Natural killer cell treated with Interleukin-12 subunit alpha and Interleukin-12 subunit beta and Interleukin-15 and Interleukin-18, amount 100 ng/mL, for 72 hours (primary cell): ENCODE measurements around the gene MIPEP. TPM values are rescaled to one million over a fixed set of nuclear protein-coding genes. Genes with fewer than 3 reads are reported as not detected.

Experiments used
- ATAC-seq, 2 donors: fragments of 150-1000 bp; cut with Tn5 transposase in 1 of 2; sonication (Bioruptor Pico), chemical (Tn5 transposase) in 1 of 2; 2 replicates each; pipeline ENCODE4 v1.10.0; 2021
- DNase-seq: peaks from one replicate; pipeline ENCODE4 v3.0.0; 2022; ENCODE audit warnings: low spot score
- H3K27ac Mint-ChIP-seq, 2 donors: 1 replicate in 1 of 2; 2 replicates in 1 of 2; pipeline ENCODE4 v1.8.0; 2022; ENCODE audit warnings: mixed read lengths in 2 of 2, mild to moderate bottlenecking in 1 of 2, moderate library complexity in 1 of 2
- H3K27me3 Mint-ChIP-seq, 2 donors: 1 replicate in 1 of 2; 2 replicates in 1 of 2; pipeline ENCODE4 v1.8.0; 2022; ENCODE audit warnings: mixed read lengths in 2 of 2
- H3K36me3 Mint-ChIP-seq: one replicate; pipeline ENCODE4 v1.8.0; 2022; ENCODE audit warnings: mixed read lengths
- H3K4me1 Mint-ChIP-seq, 2 donors: 1 replicate in 1 of 2; 2 replicates in 1 of 2; pipeline ENCODE4 v1.8.0; 2022; ENCODE audit warnings: low read depth in 2 of 2, mixed read lengths in 2 of 2, mild to moderate bottlenecking in 1 of 2
- H3K4me3 Mint-ChIP-seq: one replicate; pipeline ENCODE4 v1.8.0; 2022; ENCODE audit warnings: mixed read lengths
- H3K9me3 Mint-ChIP-seq: 2 replicates; pipeline ENCODE4 v1.8.0; 2022; ENCODE audit warnings: mixed read lengths
- total RNA-seq, 2 donors: library from RNA; stranded (reverse); gene quantifications; one replicate each; pipeline ENCODE4 v1.2.3, GENCODE V29; 2022

MIPEP gene
- total RNA-seq, 2 donors from 2014 or later: 12.1 to 14.5 TPM

GRCh38 chr13:23778002-23778652 is 111.1 kb downstream of the MIPEP start:
- Mint-ChIP-seq H3K27ac (no peak overlapping the region), H3K27me3 (no peaks in the 10 kb centered on the region), H3K36me3 (peaks cover 4% of the 10 kb centered on the region), H3K9me3 (no peaks in the 10 kb centered on the region), H3K4me1 (peaks cover 3 to 13% of the 10 kb centered on the region in 2 donors), H3K4me3 (no peak overlapping the region)
- DNase-seq: no peak
- no peak for ATAC-seq

- no peak overlapping the region for H3K27ac Mint-ChIP-seq
- H3K36me3 Mint-ChIP-seq: peaks cover 4% of the 10 kb centered on the region
- no peaks in the 10 kb centered on the region for H3K27me3 Mint-ChIP-seq
- no peak for DNase-seq
- no peaks in the 10 kb centered on the region for H3K9me3 Mint-ChIP-seq
- H3K4me1 Mint-ChIP-seq: peaks cover 3 to 13% of the 10 kb centered on the region in 2 donors
- no peak overlapping the region for H3K4me3 Mint-ChIP-seq
- ATAC-seq: no peak
Observed at GRCh38 chr13:23777575-23777870, 111.7 kb downstream of the MIPEP start.

GRCh38 chr13:23776698-23777574 is 112.3 kb downstream of the MIPEP start:
- no peak for DNase-seq
- H3K9me3 Mint-ChIP-seq: no peaks in the 10 kb centered on the region
- H3K27ac Mint-ChIP-seq: no peak overlapping the region

GRCh38 chr13:23772717-23773116 is 116.5 kb downstream of the MIPEP start:
- H3K4me3 Mint-ChIP-seq: no peak overlapping the region
- no peaks in the 10 kb centered on the region for H3K36me3 Mint-ChIP-seq
- H3K4me1 Mint-ChIP-seq: peaks cover 8 to 13% of the 10 kb centered on the region in 2 donors
- H3K27me3 Mint-ChIP-seq: no peaks in the 10 kb centered on the region
- no peaks in the 10 kb centered on the region for H3K9me3 Mint-ChIP-seq
- no peak overlapping the region for H3K27ac Mint-ChIP-seq
- ATAC-seq (no peak), DNase-seq (no peak)

More at GRCh38 chr13:23776698-23777574, 112.3 kb downstream of the MIPEP start:
- ATAC-seq: no peak
- no peaks in the 10 kb centered on the region for H3K27me3 Mint-ChIP-seq
- H3K4me3 Mint-ChIP-seq: no peak overlapping the region
- peaks cover 3 to 13% of the 10 kb centered on the region in 2 donors for H3K4me1 Mint-ChIP-seq
- no peaks in the 10 kb centered on the region for H3K36me3 Mint-ChIP-seq

- ATAC-seq (no peak), DNase-seq (no peak)
- Mint-ChIP-seq H3K4me1 (peaks cover 8 to 9% of the 10 kb centered on the region in 2 donors), H3K36me3 (no peaks in the 10 kb centered on the region), H3K9me3 (no peaks in the 10 kb centered on the region), H3K27me3 (no peaks in the 10 kb centered on the region), H3K4me3 (no peak overlapping the region), H3K27ac (no peak overlapping the region)
Observed at GRCh38 chr13:23771956-23772355, 117.2 kb downstream of the MIPEP start.

- H3K4me1 Mint-ChIP-seq: peaks cover 5 to 8% of the 10 kb centered on the region in 2 donors
- no peaks in the 10 kb centered on the region for H3K9me3 Mint-ChIP-seq
- DNase-seq (no peak), ATAC-seq (no peak)
- no peaks in the 10 kb centered on the region for H3K36me3 Mint-ChIP-seq
- no peak overlapping the region for H3K4me3 Mint-ChIP-seq
- no peak overlapping the region for H3K27ac Mint-ChIP-seq
- no peaks in the 10 kb centered on the region for H3K27me3 Mint-ChIP-seq
Observed at GRCh38 chr13:23771552-23771951, 117.6 kb downstream of the MIPEP start.

GRCh38 chr13:23770973-23771372 is 118.2 kb downstream of the MIPEP start:
- H3K27ac Mint-ChIP-seq: no peak overlapping the region
- peaks cover 0 to 8% of the 10 kb centered on the region in 2 donors for H3K4me1 Mint-ChIP-seq
- H3K4me3 Mint-ChIP-seq: no peak overlapping the region
- H3K9me3 Mint-ChIP-seq: no peaks in the 10 kb centered on the region
- DNase-seq: no peak
- no peaks in the 10 kb centered on the region for H3K36me3 Mint-ChIP-seq
- no peaks in the 10 kb centered on the region for H3K27me3 Mint-ChIP-seq
- ATAC-seq: no peak

- Mint-ChIP-seq H3K4me3 (no peak overlapping the region), H3K36me3 (no peaks in the 10 kb centered on the region), H3K27ac (no peak overlapping the region), H3K27me3 (no peaks in the 10 kb centered on the region), H3K4me1 (peaks cover 0 to 8% of the 10 kb centered on the region in 2 donors), H3K9me3 (no peaks in the 10 kb centered on the region)
- DNase-seq (no peak), ATAC-seq (no peak)
Observed at GRCh38 chr13:23770428-23770827, 118.8 kb downstream of the MIPEP start.

GRCh38 chr13:23769401-23769800 is 119.8 kb downstream of the MIPEP start:
- Mint-ChIP-seq H3K9me3 (no peaks in the 10 kb centered on the region), H3K4me3 (no peak overlapping the region), H3K27ac (no peak overlapping the region), H3K27me3 (no peaks in the 10 kb centered on the region), H3K4me1 (peaks cover 0 to 8% of the 10 kb centered on the region in 2 donors), H3K36me3 (no peaks in the 10 kb centered on the region)
- DNase-seq (no peak), ATAC-seq (no peak)

GRCh38 chr13:23767838-23768237 is 121.4 kb downstream of the MIPEP start:
- Mint-ChIP-seq H3K9me3 (no peaks in the 10 kb centered on the region), H3K27ac (no peak overlapping the region), H3K4me1 (peaks cover 0 to 8% of the 10 kb centered on the region in 2 donors), H3K4me3 (no peak overlapping the region), H3K36me3 (no peaks in the 10 kb centered on the region), H3K27me3 (no peaks in the 10 kb centered on the region)
- DNase-seq (no peak), ATAC-seq (no peak)

GRCh38 chr13:23766939-23767338 is 122.3 kb downstream of the MIPEP start:
- Mint-ChIP-seq H3K9me3 (no peaks in the 10 kb centered on the region), H3K27ac (no peak overlapping the region), H3K27me3 (no peaks in the 10 kb centered on the region), H3K4me3 (no peak overlapping the region), H3K36me3 (no peaks in the 10 kb centered on the region), H3K4me1 (peaks cover 0 to 8% of the 10 kb centered on the region in 2 donors)
- ATAC-seq (no peak), DNase-seq (no peak)

GRCh38 chr13:23766283-23766682 is 122.9 kb downstream of the MIPEP start:
- H3K27me3 Mint-ChIP-seq: no peaks in the 10 kb centered on the region
- H3K4me3 Mint-ChIP-seq: no peak overlapping the region
- ATAC-seq (no peak), DNase-seq (no peak)
- peaks cover 0 to 4% of the 10 kb centered on the region in 2 donors for H3K4me1 Mint-ChIP-seq
- H3K27ac Mint-ChIP-seq: no peak overlapping the region
- no peaks in the 10 kb centered on the region for H3K9me3 Mint-ChIP-seq
- H3K36me3 Mint-ChIP-seq: no peaks in the 10 kb centered on the region

GRCh38 chr13:23765531-23765930 is 123.7 kb downstream of the MIPEP start:
- Mint-ChIP-seq H3K27me3 (no peaks in the 10 kb centered on the region), H3K27ac (no peak overlapping the region), H3K4me1 (no peaks in the 10 kb centered on the region), H3K4me3 (no peak overlapping the region), H3K36me3 (no peaks in the 10 kb centered on the region), H3K9me3 (no peaks in the 10 kb centered on the region)
- ATAC-seq (no peak), DNase-seq (no peak)

- no peaks in the 10 kb centered on the region for H3K9me3 Mint-ChIP-seq
- H3K4me1 Mint-ChIP-seq: no peaks in the 10 kb centered on the region
- no peaks in the 10 kb centered on the region for H3K27me3 Mint-ChIP-seq
- DNase-seq: no peak
- H3K36me3 Mint-ChIP-seq: no peaks in the 10 kb centered on the region
- ATAC-seq: no peak
- H3K4me3 Mint-ChIP-seq: no peak overlapping the region
- no peak overlapping the region for H3K27ac Mint-ChIP-seq
Observed at GRCh38 chr13:23763318-23763717, 125.9 kb downstream of the MIPEP start.
